HEK293 (cell line): ENCODE results near the gene CYP27A1.

Source experiments
- ZBTB26 ChIP-seq: fragments of 450-650 bp; formaldehyde crosslinking; optimal IDR thresholded peaks from 2 replicates; pipeline ENCODE3; 2016; ENCODE audit warnings: missing biosample characterization, mild to moderate bottlenecking, missing genetic modification characterization
- ZNF274 ChIP-seq, 2 experiments: fragments of 200-500 bp in 1 of 2; fragments of 450-650 bp in 1 of 2; sonication (Bioruptor generic) in 1 of 2; formaldehyde crosslinking in 1 of 2; IDR thresholded peaks; 2 replicates each; pipeline versions ENCODE4 v1.5.1 to v1.6.1; 2014 to 2016; ENCODE audit warnings: borderline replicate concordance in 1 of 2, inconsistent platforms in 1 of 2, low read length in 1 of 2, missing biosample characterization in 1 of 2, missing genetic modification characterization in 1 of 2

- TF ChIP-seq ZNF274 (IDR thresholded peaks at IDR 0.05; ENCODE audit: low read length) = no peak
- no peak for TF ChIP-seq ZNF274 (tag by site-specific recombination; IDR thresholded peaks at IDR 0.05; ENCODE audit: borderline replicate concordance)
- no peak for TF ChIP-seq ZBTB26
Measured at GRCh38 chr2:218754201-218754600, 27.7 kb upstream of the CYP27A1 start.
